SK-N-SH treated with all-trans-retinoic acid at 6 μM for 48 hours (cell line): ENCODE measurements around the gene SV2B.

ENCODE experiments used
- BACH2 ChIP-seq: fragments of 250-450 bp; sonication (Bioruptor Pico); IDR thresholded peaks from 2 replicates; pipeline ENCODE4 v1.9.0; 2021; ENCODE audit warnings: mild to moderate bottlenecking, borderline replicate concordance
- PPARA ChIP-seq: fragments of 250-450 bp; sonication (Bioruptor Pico); IDR thresholded peaks from 2 replicates; pipeline ENCODE4 v1.5.0; 2020; ENCODE audit warnings: mild to moderate bottlenecking, borderline replicate concordance
- SNAI2 ChIP-seq: fragments of 250-450 bp; sonication (Bioruptor Pico); IDR thresholded peaks from 2 replicates; pipeline ENCODE4 v1.5.0; 2020; ENCODE audit warnings: mild to moderate bottlenecking, moderate library complexity
- ZNF565 ChIP-seq: fragments of 450-650 bp; formaldehyde crosslinking; conservative IDR thresholded peaks from 2 replicates; pipeline ENCODE4 v1.5.0; 2020; ENCODE audit warnings: low read depth, mild to moderate bottlenecking, moderate library complexity

GRCh38 chr15:91068966-91069365, 31.1 kb upstream of the SV2B start:
- TF ChIP-seq BACH2 (CRISPR knock-in tag) (no peak), SNAI2 (CRISPR knock-in tag) (no peak), ZNF565 (CRISPR knock-in tag) (no peak), PPARA (CRISPR knock-in tag) (no peak)
